GM19372 (cell line): ENCODE data around the gene FAAP20.

Source experiments
- ATAC-seq: cut with Tn5 transposase; IDR thresholded peaks from one replicate; pipeline ENCODE4 v1.9.1; 2021; ENCODE audit warnings: mild to moderate bottlenecking, low read depth, moderate library complexity; ENCODE audit not compliant: unreplicated experiment

FAAP20 gene

DNA sequence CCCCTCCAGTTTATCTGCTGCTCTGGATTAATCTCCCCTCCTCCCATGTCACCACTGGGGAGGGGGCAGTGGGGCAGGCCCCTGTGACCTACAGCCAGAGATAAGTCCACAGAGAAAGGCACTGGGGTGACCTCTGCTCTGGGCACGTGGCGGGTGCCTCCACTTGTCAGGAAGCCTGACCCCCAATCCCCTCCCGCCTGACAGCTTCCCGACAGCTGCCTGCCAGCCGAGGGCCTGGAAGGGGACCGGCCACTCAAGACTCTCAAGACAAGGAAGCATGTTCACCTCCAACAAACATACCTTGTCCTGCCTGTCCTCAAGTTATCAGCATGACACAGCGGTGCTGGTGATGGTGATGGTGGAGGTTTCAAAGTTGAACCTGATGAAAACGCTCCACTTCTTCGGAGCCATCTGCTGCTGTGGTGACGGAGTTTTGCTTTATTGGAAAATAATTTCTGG lies 3.2 kb upstream of the FAAP20 start:
- no peak for ATAC-seq

GRCh38 chr1:2196901-2197638 lies 2.5 kb upstream of the FAAP20 start:
- no peak for ATAC-seq

DNA sequence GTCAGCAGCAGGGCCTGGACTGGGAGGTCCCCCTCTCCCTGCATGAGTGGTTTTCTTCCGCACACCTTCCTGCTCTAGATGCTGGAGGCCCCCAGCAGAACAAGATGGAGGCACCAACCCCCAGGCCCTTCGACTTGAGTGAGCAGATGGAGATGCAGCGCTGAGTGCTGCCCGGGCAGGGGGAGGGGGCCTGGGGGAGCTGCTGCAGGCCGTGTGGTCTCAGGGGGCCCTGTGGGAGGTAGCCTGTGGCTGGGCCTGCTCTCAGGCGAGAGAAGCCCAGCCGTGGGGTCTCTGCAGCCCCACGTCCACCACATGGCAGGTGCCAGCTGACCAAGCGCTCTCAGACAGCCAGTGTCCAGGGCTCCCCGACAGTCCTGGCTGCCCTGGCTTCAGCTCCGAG lies 1.2 kb upstream of the FAAP20 start:
- ATAC-seq: no peak

GRCh38 chr1:2194898-2195673 lies 514 bp upstream of the FAAP20 start:
- ATAC-seq: peak; percentile 55

DNA sequence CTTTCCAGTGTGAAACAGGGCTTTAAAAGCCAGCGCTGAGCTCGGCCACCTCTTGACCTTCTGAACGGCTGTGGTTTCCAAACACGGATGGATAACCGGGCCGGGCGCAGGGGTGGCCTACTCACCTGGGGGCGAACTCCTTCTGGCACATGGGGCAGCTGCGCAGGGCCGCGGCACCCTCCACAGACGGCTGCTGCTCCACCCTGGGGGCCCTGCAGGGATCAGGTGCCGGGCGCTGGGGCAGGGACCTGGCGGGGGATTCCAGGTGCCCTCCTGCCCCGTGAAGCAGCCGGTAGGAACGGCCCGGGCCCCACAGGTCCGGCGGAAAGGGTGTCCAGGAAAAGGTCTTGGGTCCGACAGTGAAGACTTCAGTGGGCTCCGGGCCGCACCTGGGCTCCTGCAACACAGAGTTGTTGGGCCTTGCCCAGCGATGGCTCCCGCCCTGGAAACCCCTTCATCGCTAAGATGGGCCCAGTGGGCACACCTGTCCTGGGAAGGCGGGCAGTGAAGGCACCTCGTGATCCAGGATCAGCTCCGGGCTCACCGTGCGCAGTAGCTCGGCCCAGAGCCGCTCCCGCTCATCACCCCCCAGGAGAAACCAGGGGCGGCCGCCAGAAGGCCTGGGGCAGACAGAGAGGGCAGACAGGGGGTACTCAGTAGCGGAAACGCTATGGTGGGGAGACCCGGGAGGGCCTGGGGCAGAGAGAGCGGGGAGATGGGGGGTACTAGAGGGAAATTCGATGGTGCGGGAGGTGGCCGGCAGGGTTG lies 874 bp downstream of the FAAP20 start:
- ATAC-seq: no peak

DNA sequence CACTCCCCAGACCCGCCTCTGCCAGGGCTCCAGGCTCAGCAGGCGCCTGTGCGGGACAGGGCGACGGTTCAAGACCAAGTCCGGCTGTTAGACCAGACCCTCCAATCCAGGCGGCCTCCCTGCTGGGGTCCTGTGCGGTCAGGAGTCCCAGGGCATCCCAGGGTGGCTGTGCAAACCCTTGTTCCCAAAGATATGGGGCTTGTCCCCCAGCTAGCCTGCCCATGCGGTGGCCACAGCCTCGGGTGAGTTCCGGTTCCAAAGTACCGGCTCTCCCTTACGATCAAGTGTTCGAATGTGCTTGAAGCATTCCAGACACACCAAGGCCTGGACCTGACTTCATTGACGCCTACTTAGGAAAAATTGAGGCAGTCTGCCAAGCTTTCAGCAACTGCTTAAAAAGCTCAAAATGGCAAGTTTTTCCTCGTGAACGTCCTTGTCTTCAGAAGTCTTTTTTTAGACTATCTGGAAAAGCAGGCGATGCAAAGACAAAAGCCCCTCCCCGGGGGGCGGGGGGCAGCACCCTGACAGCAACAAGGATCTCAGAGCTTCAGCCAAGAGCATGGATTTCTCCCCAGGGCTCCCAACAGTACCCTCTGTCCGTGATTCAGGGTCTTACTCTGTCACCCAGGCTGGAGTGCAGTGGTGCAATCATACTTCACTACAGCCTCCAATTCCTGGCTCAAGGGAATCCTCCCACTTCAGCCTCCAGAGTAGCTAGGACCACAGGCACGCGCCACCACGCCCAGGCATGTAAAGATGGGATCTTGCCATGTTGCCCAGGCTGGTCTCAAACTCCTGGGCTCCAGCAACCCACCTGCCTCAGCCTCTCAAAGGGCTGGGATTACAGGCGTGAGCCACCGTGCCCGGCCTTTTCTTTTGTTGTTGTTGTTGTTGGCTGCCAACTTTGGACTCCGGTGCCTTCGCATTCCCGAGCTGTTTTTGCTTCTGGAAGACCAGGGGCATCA lies 2.3 kb downstream of the FAAP20 start:
- ATAC-seq: no peak

- ATAC-seq: no peak
Measured at GRCh38 chr1:2190491-2190976, 4.0 kb downstream of the FAAP20 start.

- peak; percentile 70 for ATAC-seq
Measured at GRCh38 chr1:2189459-2190425, 4.8 kb downstream of the FAAP20 start.

DNA sequence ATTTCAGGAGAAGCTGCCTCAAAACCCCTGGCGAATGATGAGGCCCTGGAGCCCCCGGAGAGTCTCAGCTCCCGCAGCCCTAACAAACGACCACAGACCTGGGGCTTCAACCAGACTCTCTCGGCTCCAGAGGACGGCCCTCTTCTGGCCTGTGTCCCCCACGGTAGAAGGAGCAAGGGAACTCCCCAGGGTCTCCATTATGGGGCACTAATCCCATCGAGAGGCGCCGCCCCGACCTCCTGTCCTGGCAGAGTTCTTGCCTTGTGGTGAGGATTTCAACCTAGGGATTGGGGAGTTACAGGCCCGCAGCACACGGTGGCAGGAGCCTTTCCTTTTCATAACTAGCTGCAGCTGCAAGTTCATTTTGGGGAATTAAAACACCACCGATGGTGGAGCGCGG lies 6.2 kb downstream of the FAAP20 start:
- ATAC-seq: no peak

- no peak for ATAC-seq
Measured at GRCh38 chr1:2187619-2188018, 7.0 kb downstream of the FAAP20 start.

GRCh38 chr1:2186901-2187300 lies 7.7 kb downstream of the FAAP20 start:
- ATAC-seq: no peak

DNA sequence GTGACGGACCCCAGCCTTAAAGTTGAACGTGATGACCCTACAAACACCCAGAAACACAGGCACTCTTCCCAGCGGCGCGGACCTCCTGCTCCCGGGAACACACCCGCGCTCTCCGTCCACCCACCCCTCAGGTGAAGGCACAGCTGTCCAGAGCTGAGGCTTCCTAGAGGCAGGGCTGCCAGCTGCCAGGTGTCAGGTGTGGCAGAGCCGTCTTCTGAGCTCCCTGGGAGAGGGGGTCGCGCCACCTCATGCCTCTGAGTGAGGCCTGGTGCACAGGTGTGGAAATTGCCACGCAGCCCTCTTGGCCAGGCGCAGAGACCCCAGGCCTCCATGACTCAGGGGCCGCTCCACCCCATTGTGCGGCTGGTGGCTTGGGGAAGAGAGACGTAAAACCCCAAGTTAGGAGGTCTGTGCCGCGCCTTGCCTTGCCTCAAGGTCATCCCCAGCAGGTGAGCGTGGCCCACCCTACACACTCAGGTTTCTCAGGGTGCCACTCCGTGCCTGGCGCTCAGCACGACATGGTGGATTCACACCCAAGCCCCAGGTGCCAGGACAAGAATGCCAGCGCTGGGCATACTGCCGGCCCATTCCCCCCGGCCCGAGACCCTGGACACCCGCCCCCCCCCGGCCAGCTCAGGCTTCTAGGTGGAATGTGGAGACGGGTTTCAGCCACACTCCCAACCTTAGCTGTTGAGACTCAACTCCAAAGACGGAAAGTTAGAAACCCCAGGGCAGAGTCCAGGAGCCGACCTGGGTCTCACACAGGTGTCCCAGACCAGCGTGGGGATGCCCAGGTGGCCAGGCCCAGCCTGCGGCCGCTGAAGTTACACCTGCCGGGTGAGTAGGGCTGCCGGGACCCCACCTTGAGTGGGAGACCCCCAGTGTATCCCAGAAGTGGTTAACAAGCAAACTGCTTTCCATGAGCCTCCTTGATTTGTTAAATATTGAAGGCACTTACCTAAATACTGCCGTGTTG lies 8.4 kb downstream of the FAAP20 start:
- ATAC-seq: no peak

GRCh38 chr1:2184934-2185333 lies 9.6 kb downstream of the FAAP20 start:
- no peak for ATAC-seq

DNA sequence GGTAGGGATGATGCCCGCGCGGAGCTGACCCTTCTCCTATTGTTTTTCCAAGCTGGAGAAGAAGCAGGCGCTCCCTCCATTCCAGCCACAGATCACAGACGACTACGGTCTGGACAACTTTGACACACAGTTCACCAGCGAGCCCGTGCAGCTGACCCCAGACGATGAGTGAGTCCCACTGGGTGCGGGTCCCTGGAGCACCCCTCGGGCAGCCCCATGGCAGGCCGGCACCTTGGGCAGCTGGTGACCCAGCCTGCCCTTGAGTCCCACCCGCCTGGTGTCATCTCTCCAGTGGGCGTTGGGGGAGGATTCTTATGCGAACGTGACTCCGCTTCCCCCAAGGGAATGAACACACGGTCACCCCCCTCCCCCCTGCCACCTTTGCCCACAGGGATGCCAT lies 10.0 kb downstream of the FAAP20 start:
- ATAC-seq: no peak

DNA sequence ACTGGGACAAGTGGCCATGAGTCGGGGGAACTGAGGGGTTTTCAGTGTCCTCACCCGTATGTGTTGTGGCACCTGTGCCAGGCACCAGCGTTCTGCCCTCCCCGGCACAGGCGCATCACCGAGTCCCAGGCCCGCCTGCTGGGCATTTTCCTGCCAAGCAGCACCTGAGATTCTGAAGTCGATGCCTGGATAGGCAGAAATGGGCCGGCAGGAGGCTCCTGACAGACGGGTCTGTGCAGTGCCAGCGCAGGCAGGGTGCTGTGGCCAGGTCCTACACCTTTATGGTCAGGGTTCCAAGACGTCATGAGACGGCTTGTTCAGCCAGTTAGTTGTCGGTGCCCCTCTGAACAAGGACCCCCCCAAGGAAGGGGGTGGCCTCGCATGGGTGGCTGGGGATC lies 10.6 kb downstream of the FAAP20 start:
- ATAC-seq: no peak

GRCh38 chr1:2182376-2182775 lies 12.2 kb downstream of the FAAP20 start:
- ATAC-seq: no peak

- ATAC-seq: no peak
Measured at GRCh38 chr1:2181752-2182151, 12.8 kb downstream of the FAAP20 start.

- ATAC-seq: no peak
Measured at GRCh38 chr1:2181271-2181670, 13.3 kb downstream of the FAAP20 start.
